MM.1S (cell line): ENCODE measurements around the gene MYF6.

Experiments used
- DNase-seq: peaks from one replicate; pipeline ENCODE4 v3.0.0-alpha.2; 2015
- H2AFZ ChIP-seq: fragments of 300-600 bp; sonication (generic); 2 replicates; pipeline ENCODE4 v1.6.0; 2016; ENCODE audit warnings: antibody characterized with exemption, low read length
- H3F3A ChIP-seq: fragments of 300-600 bp; sonication (generic); 2 replicates; pipeline ENCODE4 v1.6.1; 2016; ENCODE audit warnings: mild to moderate bottlenecking, antibody characterized with exemption, low read length, moderate library complexity, mixed read lengths; ENCODE audit not compliant: insufficient read depth
- H3K27ac ChIP-seq: fragments of 300-600 bp; sonication (generic); 2 replicates; pipeline ENCODE4 v1.5.1; 2016; ENCODE audit warnings: mild to moderate bottlenecking, low read length
- H3K27me3 ChIP-seq: fragments of 300-600 bp; sonication (generic); replicated peaks from 2 replicates; pipeline ENCODE4 v1.6.0; 2016; ENCODE audit warnings: low read length; ENCODE audit not compliant: insufficient read depth
- H3K36me3 ChIP-seq: fragments of 300-600 bp; sonication (generic); replicated peaks from 2 replicates; pipeline ENCODE4 v1.6.1; 2016; ENCODE audit warnings: mild to moderate bottlenecking, low read length, mixed read lengths; ENCODE audit not compliant: insufficient read depth
- H3K4me1 ChIP-seq: fragments of 300-600 bp; sonication (generic); 2 replicates; pipeline ENCODE4 v1.6.1; 2016; ENCODE audit warnings: low read length, mixed read lengths
- H3K4me2 ChIP-seq: fragments of 300-600 bp; sonication (generic); 2 replicates; pipeline ENCODE4 v1.6.0; 2016; ENCODE audit warnings: low read depth, low read length
- H3K4me3 ChIP-seq: fragments of 300-600 bp; sonication (generic); 2 replicates; pipeline ENCODE4 v1.5.1; 2016; ENCODE audit warnings: low read length, mixed read lengths
- H3K79me2 ChIP-seq: fragments of 300-600 bp; sonication (generic); 2 replicates; pipeline ENCODE4 v1.6.1; 2016; ENCODE audit warnings: mixed run types, low read length, mixed read lengths
- H3K9ac ChIP-seq: fragments of 300-600 bp; sonication (generic); 2 replicates; pipeline ENCODE4 v1.6.1; 2016; ENCODE audit warnings: low read length, mixed read lengths
- H3K9me2 ChIP-seq: fragments of 300-600 bp; sonication (generic); replicated peaks from 2 replicates; pipeline ENCODE4 v1.6.1; 2016; ENCODE audit warnings: mild to moderate bottlenecking, low read length, mixed read lengths; ENCODE audit not compliant: insufficient read depth
- H3K9me3 ChIP-seq: fragments of 300-600 bp; sonication (generic); replicated peaks from 2 replicates; pipeline ENCODE4 v1.6.1; 2016; ENCODE audit warnings: mild to moderate bottlenecking, low read length, mixed read lengths; ENCODE audit not compliant: insufficient read depth
- H4K20me1 ChIP-seq: fragments of 300-600 bp; sonication (generic); 2 replicates; pipeline ENCODE4 v1.6.1; 2016; ENCODE audit warnings: mild to moderate bottlenecking, low read length, moderate library complexity, mixed read lengths; ENCODE audit not compliant: insufficient read depth
- CTCF ChIP-seq: fragments of 300-600 bp; sonication (generic); IDR thresholded peaks from 2 replicates; pipeline ENCODE4 v1.5.1; 2016; ENCODE audit warnings: antibody characterized with exemption, low read length, mixed read lengths
- EZH2 ChIP-seq: fragments of 300-600 bp; sonication (generic); optimal IDR thresholded peaks from 2 replicates; pipeline ENCODE3; 2017; ENCODE audit warnings: low read depth, mild to moderate bottlenecking, antibody characterized with exemption, low read length, mixed read lengths
- EZH2phosphoT487 ChIP-seq: fragments of 300-600 bp; sonication (generic); IDR thresholded peaks from 2 replicates; pipeline ENCODE4 v1.6.1; 2018; ENCODE audit warnings: antibody characterized with exemption, low read length

Gene MYF6

DNA sequence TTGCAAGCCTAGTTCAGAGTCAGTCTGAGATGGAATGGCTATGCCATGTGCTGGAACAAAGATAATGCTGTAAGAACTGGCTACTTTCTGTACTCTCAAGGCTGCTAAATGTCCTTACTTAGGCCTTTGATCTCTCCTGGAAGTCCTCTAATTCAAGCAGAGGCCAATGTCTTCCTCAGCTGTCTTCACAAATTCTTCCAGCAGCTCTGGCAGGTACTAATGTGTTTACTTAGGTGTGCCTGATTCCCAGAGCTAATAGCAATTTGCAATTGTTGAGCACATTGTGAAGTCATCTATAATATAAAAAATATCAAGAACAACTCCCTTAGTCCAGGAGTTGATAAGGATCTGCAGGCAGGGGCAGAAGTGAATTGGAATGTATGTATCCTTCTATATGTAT lies 5.4 kb downstream of the MYF6 start:
- H2AFZ ChIP-seq, result no peak overlapping the region
- no peak overlapping the region for H3K4me3 ChIP-seq
- H3F3A ChIP-seq, result no peaks in the 10 kb centered on the region
- no peak overlapping the region for H3K27ac ChIP-seq
- no peak overlapping the region for H3K9ac ChIP-seq
- no peak overlapping the region for H3K4me2 ChIP-seq
- no peak for DNase-seq
- H3K9me3 ChIP-seq, result no peaks in the 10 kb centered on the region
- no peaks in the 10 kb centered on the region for H4K20me1 ChIP-seq
- no peaks in the 10 kb centered on the region for H3K4me1 ChIP-seq
- no peaks in the 10 kb centered on the region for H3K9me2 ChIP-seq
- H3K27me3 ChIP-seq, result no peaks in the 10 kb centered on the region
- TF ChIP-seq EZH2, result no peak
- no peak for TF ChIP-seq CTCF
- no peak for TF ChIP-seq EZH2phosphoT487
- no peaks in the 10 kb centered on the region for H3K79me2 ChIP-seq
- H3K36me3 ChIP-seq, result no peaks in the 10 kb centered on the region

DNA sequence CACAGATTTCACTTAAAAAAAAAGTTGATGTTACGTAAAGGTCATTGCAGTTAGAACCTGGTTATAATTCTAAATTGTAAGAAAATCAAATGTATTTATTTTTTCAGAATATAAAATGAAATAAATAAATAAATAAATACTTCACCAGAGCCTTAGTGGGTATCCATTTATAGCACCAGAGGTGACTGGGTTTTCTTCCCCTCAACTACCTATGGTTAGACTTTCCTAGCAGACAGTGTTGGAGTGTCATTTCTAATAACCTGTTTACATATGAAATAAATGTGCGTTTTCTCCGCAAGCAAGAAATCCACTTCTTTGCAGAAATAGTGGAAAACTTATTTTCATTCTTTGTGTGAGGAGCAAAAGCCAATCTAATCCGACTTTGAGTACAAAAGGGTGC lies 6.0 kb downstream of the MYF6 start:
- no peak overlapping the region for H3K4me3 ChIP-seq
- no peak overlapping the region for H3K4me2 ChIP-seq
- no peaks in the 10 kb centered on the region for H3F3A ChIP-seq
- no peaks in the 10 kb centered on the region for H3K79me2 ChIP-seq
- no peak for TF ChIP-seq EZH2phosphoT487
- TF ChIP-seq EZH2, result no peak
- TF ChIP-seq CTCF, result no peak
- no peaks in the 10 kb centered on the region for H3K36me3 ChIP-seq
- no peak overlapping the region for H2AFZ ChIP-seq
- H3K27ac ChIP-seq, result no peak overlapping the region
- no peaks in the 10 kb centered on the region for H3K4me1 ChIP-seq
- H3K9ac ChIP-seq, result no peak overlapping the region
- H4K20me1 ChIP-seq, result no peaks in the 10 kb centered on the region
- no peaks in the 10 kb centered on the region for H3K9me3 ChIP-seq
- no peaks in the 10 kb centered on the region for H3K9me2 ChIP-seq
- H3K27me3 ChIP-seq, result no peaks in the 10 kb centered on the region
- DNase-seq, result no peak

DNA sequence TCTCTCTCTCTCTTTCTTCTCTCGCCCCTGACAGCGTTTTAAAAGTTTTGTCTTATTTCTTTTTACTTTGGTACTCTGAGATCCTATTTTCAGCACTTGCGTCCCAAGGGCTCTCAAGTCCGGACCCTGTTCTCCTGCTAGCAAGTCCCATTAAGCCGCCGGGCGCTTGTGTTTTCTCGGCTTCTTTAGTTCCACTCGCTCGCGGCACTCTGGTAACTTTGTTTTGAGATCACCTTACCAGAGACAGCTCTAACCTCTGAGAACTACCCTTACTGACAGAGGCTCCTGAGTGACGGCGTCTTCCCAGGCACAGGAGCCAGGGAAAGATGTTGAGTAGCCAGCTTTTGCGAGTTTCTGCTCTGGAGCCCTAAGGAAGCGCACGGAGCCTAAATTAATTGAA lies 6.6 kb downstream of the MYF6 start:
- Histone ChIP-seq H3K4me3 (no peak overlapping the region), H4K20me1 (no peaks in the 10 kb centered on the region), H3K9me2 (no peaks in the 10 kb centered on the region), H3K9ac (no peak overlapping the region), H3K79me2 (no peaks in the 10 kb centered on the region), H3K9me3 (no peaks in the 10 kb centered on the region), H3K27me3 (no peaks in the 10 kb centered on the region), H3K4me1 (no peaks in the 10 kb centered on the region), H3K36me3 (no peaks in the 10 kb centered on the region), H2AFZ (no peak overlapping the region), H3F3A (no peaks in the 10 kb centered on the region), H3K27ac (no peak overlapping the region), H3K4me2 (no peak overlapping the region)
- no peak for DNase-seq
- TF ChIP-seq EZH2phosphoT487, result no peak
- TF ChIP-seq EZH2, result no peak
- no peak for TF ChIP-seq CTCF

GRCh38 chr12:80714846-80715245 lies 7.4 kb downstream of the MYF6 start:
- H3K27me3 ChIP-seq, result no peaks in the 10 kb centered on the region
- no peak for DNase-seq
- H4K20me1 ChIP-seq, result no peaks in the 10 kb centered on the region
- H3K4me2 ChIP-seq, result no peak overlapping the region
- no peaks in the 10 kb centered on the region for H3K9me2 ChIP-seq
- no peaks in the 10 kb centered on the region for H3K36me3 ChIP-seq
- no peaks in the 10 kb centered on the region for H3K9me3 ChIP-seq
- H3K4me3 ChIP-seq, result no peak overlapping the region
- TF ChIP-seq EZH2 (no peak), CTCF (no peak), EZH2phosphoT487 (no peak)
- H3K27ac ChIP-seq, result no peak overlapping the region
- no peaks in the 10 kb centered on the region for H3F3A ChIP-seq
- H3K9ac ChIP-seq, result no peak overlapping the region
- H2AFZ ChIP-seq, result no peak overlapping the region
- H3K4me1 ChIP-seq, result no peaks in the 10 kb centered on the region
- H3K79me2 ChIP-seq, result no peaks in the 10 kb centered on the region
